CD4-positive, alpha-beta T cell treated with Interleukin-4 for 4 hours (primary cell): ENCODE results near the gene NUP37.

Experiments used
- DNase-seq: peaks from one replicate; pipeline ENCODE4 v3.0.0-alpha.2; 2020

Gene NUP37

GRCh38 chr12:102024765-102025164, 95.1 kb downstream of the NUP37 start:
- DNase-seq: no peak

- no peak for DNase-seq
These were observed 96.5 kb downstream of the NUP37 start for GRCh38 chr12:102023343-102023930.
